Nephron progenitor cell (in vitro differentiated cells): ENCODE measurements around the gene CD226.

ENCODE experiments used
- DNase-seq: peaks from one replicate; pipeline ENCODE4 v3.0.0; 2021
- H3K27ac Mint-ChIP-seq: 2 replicates; pipeline ENCODE4 v1.8.0; 2021; ENCODE audit warnings: mild to moderate bottlenecking, moderate library complexity, mixed read lengths
- H3K27me3 Mint-ChIP-seq: 2 replicates; pipeline ENCODE4 v1.8.0; 2021; ENCODE audit warnings: mild to moderate bottlenecking, low read depth, mixed read lengths; ENCODE audit not compliant: poor library complexity
- H3K36me3 Mint-ChIP-seq: 2 replicates; pipeline ENCODE4 v1.8.0; 2021; ENCODE audit warnings: low read depth, mixed read lengths
- H3K4me1 Mint-ChIP-seq: 2 replicates; pipeline ENCODE4 v1.8.0; 2021; ENCODE audit warnings: mixed read lengths
- H3K4me3 Mint-ChIP-seq: 2 replicates; pipeline ENCODE4 v1.8.0; 2021; ENCODE audit warnings: mild to moderate bottlenecking, moderate library complexity, mixed read lengths
- H3K9me3 Mint-ChIP-seq: 2 replicates; pipeline ENCODE4 v1.8.0; 2021; ENCODE audit warnings: mild to moderate bottlenecking, moderate library complexity, mixed read lengths
- CTCF ChIP-seq: fragments of 200-600 bp; sonication (generic); IDR thresholded peaks from 2 replicates; pipeline ENCODE4 v1.5.0; 2021; ENCODE audit warnings: antibody characterized with exemption

Gene CD226

GRCh38 chr18:69819460-69819859, 128.2 kb downstream of the CD226 start:
- peaks cover 49% of the 10 kb centered on the region for H3K36me3 Mint-ChIP-seq
- H3K4me3 Mint-ChIP-seq, result no peak overlapping the region
- peaks cover 24% of the 10 kb centered on the region for H3K9me3 Mint-ChIP-seq
- no peak for DNase-seq
- no peaks in the 10 kb centered on the region for H3K27me3 Mint-ChIP-seq
- TF ChIP-seq CTCF, result no peak
- H3K27ac Mint-ChIP-seq, result no peak overlapping the region
- H3K4me1 Mint-ChIP-seq, result peaks cover 8% of the 10 kb centered on the region

- Mint-ChIP-seq H3K36me3 (peaks cover 69% of the 10 kb centered on the region), H3K27me3 (no peaks in the 10 kb centered on the region), H3K4me1 (peaks cover 11% of the 10 kb centered on the region), H3K27ac (no peak overlapping the region), H3K4me3 (no peak overlapping the region), H3K9me3 (peaks cover 45% of the 10 kb centered on the region)
- no peak for DNase-seq
- no peak for TF ChIP-seq CTCF
Measured at GRCh38 chr18:69817335-69817940, 130.2 kb downstream of the CD226 start.

- Mint-ChIP-seq H3K27me3 (no peaks in the 10 kb centered on the region), H3K27ac (no peak overlapping the region)
- DNase-seq, result no peak
Measured at GRCh38 chr18:69814861-69815385, 132.8 kb downstream of the CD226 start.

GRCh38 chr18:69813559-69813958, 134.1 kb downstream of the CD226 start:
- Mint-ChIP-seq H3K27me3 (no peaks in the 10 kb centered on the region), H3K4me1 (peaks cover 11% of the 10 kb centered on the region), H3K27ac (no peak overlapping the region), H3K36me3 (peaks cover 69% of the 10 kb centered on the region), H3K9me3 (peaks cover 39% of the 10 kb centered on the region), H3K4me3 (no peak overlapping the region)
- DNase-seq, result no peak
- no peak for TF ChIP-seq CTCF

More at GRCh38 chr18:69814861-69815385, 132.8 kb downstream of the CD226 start:
- peaks cover 29% of the 10 kb centered on the region for H3K9me3 Mint-ChIP-seq
- peaks cover 11% of the 10 kb centered on the region for H3K4me1 Mint-ChIP-seq
- no peak overlapping the region for H3K4me3 Mint-ChIP-seq
- TF ChIP-seq CTCF, result no peak
- H3K36me3 Mint-ChIP-seq, result peaks cover 65% of the 10 kb centered on the region

GRCh38 chr18:69808399-69808798, 139.3 kb downstream of the CD226 start:
- peaks cover 19% of the 10 kb centered on the region for H3K4me1 Mint-ChIP-seq
- no peak for DNase-seq
- H3K27ac Mint-ChIP-seq, result peak overlapping the region; percentile 62
- peaks cover 28% of the 10 kb centered on the region for H3K9me3 Mint-ChIP-seq
- H3K36me3 Mint-ChIP-seq, result peaks cover 38% of the 10 kb centered on the region
- no peak overlapping the region for H3K4me3 Mint-ChIP-seq
- TF ChIP-seq CTCF, result no peak
- no peaks in the 10 kb centered on the region for H3K27me3 Mint-ChIP-seq
